HG03342 (cell line): ENCODE results near the gene LHFPL6.

Source experiments
- ATAC-seq: cut with Tn5 transposase; IDR thresholded peaks from one replicate; pipeline ENCODE4 v1.9.1; 2021; ENCODE audit warnings: mild to moderate bottlenecking, moderate library complexity; ENCODE audit not compliant: unreplicated experiment

The LHFPL6 gene

DNA sequence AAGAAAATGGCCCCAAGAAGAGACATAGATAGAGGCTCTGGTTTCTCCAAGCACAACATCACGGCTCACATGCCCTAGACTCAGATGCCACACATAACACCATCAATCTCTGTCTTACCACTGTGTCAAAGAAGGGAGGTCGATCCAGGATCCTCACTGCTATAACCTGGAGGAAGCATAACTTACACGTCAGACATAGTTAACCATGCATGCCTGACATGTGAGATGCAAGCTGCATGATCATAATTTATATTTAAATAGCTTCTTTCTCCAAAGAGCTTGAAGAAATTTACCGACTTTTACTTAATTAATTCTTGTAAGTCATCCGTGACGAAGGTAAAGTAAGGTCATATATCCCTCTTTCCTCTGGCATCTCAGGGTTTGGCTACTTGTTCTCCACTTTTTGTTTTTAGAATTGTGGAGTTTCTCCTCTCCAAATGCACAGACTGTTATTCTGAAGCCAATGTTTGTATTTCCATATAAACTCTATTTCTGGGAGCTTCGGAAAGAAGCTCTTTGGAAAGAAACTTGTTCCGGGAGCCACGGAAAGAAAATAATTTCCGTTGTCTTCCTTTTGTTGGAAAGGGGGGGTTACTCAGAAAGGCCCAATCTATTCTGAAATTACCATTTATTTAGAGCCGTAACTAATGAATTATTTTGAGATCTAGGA, 205.6 kb downstream of the LHFPL6 start:
- ATAC-seq: no peak

DNA sequence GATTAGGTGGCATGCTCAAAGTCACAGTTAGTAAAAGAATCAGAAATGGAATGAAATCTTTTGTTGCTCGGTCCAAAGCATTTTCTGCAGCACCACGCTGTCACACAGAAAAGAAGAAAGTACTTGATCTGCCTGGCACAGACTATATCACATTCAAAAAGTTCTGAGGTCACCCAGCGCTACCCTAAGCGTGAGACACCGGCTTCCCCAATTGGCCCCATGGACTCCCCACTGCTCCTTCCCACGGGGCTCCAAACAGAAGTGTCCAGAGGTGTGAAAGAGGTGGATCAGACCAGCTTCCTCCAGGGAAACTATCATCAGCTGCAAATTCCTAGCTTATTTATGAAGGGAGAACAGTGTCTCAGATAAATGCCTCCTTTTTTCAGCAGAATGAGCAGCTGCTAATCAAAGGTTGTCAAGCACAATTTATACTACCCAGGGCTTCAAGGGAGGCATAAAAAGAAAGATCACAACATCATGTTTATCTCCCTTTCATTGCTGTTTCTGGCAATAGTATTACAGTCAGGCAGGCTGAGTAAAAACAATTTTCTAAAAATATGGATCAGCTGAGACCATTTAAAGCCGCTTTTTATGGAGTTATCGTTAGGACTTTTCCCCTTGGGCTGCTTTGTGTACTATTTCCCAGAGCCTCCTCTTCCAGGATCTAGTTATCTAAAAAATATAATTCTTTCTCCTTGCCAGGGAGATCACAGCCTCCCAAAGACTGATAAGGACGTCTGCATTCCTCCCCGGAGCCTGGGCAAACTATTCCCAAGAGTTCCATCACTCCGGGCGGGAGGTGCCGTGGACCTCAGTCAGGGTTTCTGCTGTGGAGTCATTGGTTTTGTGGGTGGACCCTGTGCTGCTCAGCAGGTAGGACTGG, 208.0 kb downstream of the LHFPL6 start:
- ATAC-seq: no peak

DNA sequence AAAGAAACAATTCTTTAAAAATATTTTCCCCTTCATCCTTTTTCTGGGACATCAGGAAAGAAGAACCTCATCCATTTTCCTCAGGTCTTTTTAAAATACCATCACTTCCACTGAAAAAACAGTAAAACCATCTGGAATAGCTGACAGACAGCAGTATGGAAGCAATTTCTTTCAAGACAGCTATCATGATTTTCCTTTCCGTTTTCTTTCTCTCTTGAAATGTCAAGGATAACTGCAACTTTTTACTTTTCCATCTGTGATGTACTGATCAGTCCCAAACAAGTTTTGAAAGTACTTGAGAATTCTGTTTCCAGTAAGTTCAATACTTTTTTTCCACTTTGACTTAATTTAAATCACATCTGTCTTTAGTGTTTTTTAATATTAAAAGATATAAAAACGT, 211.2 kb downstream of the LHFPL6 start:
- no peak for ATAC-seq

DNA sequence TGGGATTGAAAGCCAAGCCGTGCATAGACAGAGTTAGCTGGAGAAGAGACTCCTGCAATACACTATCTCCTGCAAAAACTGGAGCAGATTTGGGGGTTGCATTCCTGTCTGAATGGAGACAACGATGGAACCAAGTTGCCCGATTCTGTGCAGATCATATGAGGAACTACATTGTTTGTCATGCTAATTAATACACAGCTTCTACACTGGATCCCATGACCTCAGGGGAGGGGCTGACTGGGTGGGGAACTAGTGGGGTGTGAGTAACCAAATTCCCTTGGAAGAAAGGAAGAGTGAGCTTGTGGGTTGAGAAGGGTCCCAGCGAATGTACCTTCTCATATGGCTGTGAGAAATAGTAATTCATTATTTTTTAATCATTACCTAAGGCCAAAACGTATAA, 214.0 kb downstream of the LHFPL6 start:
- no peak for ATAC-seq

DNA sequence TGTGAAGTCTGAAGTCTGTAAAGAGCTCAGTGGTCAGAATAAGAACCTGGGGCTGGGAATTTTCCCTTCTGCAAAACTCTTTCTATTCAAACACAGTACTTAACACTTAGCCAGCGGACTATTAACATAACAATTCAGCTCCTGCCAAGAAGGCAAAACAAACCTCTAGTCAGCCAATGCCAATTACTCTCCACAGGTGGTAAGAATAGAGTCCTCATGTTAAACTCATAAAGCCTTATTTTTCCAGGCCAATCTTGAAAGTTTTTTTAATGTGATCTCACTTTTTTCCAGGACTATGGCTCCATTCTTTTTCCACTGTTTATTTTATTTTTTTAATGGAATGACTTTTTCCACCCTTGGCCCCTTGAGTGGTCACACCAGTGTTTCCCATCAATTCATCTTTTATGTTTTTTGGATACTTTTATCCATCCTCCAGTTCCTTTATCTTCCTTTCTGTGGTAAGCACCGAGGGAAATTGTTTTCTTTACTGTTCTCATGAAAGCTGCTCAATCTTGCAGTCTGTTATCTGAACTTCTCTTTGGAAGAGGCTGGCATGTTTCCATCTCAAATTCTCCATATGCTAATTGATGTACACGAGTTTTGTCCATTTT, 217.3 kb downstream of the LHFPL6 start:
- no peak for ATAC-seq

DNA sequence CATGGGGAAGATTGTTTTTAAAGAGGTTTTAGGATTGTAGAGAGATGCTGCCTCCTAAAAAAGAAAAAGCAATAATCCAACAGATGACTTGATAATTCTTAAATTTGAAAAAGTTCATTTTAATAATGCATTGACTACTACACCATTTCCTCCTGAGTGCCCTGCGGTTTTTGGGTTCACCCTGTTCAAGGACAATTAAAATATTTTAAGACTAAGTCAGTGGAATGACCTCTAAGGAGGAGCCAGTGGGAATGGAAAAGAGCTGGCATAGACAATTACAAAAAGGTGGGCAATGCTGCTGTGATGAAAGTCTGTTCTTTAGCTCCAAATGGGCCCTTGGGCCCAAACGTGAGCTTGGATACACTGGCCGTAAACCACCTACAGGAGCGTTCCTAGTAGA, 217.8 kb downstream of the LHFPL6 start:
- ATAC-seq: no peak

DNA sequence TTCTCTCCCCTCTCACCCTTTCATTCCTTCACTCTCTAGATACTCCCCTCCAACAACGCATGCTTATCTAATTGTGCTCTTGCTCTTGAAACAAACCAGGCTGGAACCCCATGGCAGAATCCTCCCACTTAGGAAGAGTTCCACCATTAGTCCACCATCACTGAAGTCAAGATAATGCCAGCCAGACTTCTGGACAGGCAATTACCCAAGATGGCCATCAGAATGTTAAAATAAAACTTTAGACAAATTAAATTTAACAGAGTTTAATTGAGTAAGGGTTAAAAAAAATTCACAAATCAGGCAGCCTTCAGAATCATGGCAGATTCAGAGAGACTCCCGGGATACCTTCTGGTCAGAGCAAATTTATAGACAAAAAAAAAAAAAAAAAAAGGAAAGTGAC, 221.5 kb downstream of the LHFPL6 start:
- no peak for ATAC-seq

DNA sequence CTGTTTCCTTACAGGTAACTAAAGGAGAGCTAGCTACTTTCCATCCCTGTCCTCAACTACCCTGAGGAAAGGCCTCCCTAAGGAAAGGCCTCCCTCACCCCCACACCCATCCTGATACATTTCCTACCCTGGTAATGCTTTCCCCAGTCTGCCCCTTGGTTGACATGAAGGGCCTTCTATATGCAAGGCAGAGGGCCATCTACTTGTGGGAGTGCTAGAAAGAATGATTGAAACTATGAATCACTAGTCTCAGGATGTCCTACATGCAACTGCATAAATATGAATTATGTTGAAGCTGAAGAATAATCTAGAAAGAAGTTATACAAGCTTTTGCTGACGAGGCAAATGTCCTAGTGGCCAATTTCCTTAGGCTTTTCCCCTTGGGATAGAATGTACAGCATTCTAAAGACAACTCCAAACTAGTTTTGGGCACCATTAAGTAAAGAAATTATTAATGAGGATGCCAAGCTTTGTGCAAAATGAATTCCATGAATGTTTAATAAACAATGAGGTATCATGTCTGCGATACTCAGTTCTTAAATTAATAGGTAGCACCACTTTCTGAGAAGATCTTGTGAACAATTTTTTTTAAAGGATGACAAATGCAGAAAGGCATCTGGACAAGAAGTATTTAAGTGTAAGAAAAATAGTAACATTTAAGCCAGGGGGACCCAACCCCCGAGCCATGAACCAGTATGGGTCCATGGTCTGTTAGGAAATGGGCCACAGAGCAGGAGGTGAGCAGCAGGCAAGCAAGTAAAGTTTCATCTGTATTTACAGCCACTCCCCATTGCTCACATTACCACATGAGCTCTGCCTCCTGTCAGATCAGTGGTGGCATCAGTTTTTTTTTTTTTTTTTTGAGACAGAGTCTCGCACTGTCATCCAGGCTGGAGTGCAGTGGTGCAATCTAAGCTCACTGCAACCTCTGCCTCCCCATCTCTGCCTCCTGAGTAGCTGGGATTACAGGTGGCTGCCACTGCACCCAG, 223.0 kb downstream of the LHFPL6 start:
- ATAC-seq: no peak

DNA sequence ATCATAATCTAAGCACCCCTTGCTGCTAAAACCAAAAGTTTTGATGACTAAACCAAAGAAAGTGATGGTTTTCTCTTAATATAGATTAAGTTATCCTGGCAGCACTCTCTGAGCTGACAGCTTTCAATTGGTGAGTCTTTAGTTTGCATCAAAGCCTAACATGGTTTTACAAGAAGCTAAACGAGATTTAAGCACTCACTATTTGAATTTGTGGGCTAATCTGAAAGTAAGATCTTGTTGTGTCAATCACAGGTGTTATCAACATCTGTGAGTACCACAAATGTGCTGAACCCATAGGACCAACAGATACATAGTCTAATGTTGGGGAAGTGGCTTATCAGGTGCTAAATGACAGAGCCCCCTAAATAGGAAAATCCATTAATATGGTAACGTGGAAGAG, 223.9 kb downstream of the LHFPL6 start:
- no peak for ATAC-seq

DNA sequence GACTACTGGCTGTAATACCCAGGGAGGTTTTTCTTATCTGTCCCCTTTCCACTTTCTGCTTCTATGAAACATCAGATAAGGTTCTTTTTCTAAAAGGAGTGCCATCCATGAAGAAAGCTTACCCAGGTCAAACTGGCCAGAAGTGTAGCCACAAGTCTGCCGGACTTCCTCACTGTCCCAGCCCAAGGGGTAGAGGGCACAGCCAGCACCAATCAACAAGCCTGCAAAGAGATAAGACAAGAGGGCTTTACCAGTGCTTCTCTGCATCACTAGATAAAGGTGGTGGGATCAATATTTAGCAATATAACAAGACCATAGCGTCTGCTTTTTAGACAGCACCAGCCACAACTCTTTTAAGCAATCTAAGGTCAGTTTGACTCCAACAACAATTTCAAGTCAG, 224.7 kb downstream of the LHFPL6 start:
- no peak for ATAC-seq

DNA sequence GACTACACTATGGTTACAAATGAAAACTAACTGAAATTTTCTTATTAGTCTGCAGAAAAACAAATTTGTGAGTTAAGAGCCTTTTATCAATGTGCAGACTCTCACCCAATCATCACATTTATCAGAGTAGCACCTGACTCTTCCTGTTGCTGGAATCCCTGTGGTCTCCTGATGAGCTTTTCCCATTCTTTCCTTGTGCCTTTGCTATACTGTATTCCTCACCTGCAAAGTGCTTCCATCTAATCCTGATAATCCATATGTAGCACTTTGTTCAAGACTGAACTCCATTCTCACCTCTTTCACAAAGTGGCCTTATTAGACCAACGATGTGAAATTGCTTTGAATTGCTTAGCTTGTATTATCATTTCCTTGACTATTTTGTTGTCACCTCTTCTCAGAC, 225.3 kb downstream of the LHFPL6 start:
- ATAC-seq: no peak

DNA sequence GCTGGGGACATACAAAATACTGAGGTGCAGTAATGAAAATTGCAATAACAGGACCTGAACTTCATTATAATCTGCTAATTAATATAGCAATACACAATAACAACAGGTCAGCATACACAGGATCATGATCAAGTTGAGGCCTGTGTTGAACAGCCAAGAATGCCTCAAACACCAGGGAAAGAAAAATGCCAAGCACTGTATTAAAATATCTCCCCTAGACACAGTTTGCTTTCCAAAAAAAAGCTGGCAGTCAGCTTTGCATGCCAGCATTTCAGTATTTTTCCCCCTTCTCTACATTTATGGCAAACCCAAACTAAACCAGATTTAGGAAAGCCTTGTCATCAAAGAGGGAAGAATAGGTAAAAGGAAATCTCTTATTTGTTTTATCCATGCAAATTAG, 226.9 kb downstream of the LHFPL6 start:
- no peak for ATAC-seq

DNA sequence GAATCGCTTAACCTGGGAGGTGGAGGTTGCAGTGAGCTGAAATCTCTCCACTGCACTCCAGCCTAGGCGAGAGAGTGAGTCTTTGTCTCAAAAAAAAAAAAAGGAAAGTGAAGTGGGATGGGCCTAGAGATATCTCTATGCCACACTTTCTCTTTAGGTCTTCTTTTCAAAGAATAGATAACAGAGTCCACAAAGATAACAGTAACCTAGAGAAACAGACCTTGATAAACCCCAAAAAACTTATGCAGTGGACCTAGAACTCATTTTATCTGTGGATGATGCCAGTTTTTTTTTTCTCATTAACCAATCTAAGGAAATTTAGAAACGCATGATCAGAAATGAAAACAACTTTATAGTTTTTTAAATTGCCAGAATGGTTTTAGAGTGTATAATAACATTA, 227.4 kb downstream of the LHFPL6 start:
- ATAC-seq: no peak

DNA sequence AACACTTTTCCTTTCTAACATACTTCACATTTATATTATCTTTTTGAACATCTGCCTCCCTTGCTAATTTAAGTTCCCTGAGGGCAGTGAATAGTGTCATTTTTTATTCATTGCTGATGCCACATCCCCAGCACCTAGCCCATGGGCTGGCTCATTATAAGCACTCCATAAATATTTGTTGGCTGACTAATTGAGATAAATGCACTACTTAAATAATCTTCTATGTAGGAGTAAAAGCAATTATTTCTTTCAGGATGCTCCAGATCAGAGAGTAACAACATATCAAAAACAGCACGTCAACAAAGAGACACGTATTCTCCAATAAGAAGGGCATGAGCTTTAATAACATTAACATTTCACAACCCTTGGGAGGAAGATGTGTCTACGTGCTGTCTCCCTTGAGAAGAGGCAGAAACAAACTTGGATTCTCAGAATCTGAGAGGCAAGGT, 228.2 kb downstream of the LHFPL6 start:
- no peak for ATAC-seq

DNA sequence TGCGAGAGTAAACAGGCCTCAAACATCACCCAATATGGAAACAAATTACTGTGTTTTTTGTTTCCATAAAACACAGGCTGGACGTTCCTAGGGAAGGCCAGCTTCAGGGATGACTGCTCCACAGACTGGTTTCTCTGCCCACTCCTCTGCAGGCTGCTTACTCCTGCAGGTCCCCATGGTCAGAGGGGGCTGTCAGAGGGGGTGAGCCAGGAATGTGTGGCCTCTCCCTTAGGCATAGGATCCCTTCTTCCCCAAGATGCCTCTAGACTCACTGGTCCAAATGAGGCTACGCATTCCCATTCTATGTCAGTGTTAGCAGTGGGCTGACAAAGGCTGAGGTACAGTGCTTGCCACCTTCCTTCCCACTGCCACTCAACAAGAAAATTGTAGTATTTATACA, 229.8 kb downstream of the LHFPL6 start:
- no peak for ATAC-seq

DNA sequence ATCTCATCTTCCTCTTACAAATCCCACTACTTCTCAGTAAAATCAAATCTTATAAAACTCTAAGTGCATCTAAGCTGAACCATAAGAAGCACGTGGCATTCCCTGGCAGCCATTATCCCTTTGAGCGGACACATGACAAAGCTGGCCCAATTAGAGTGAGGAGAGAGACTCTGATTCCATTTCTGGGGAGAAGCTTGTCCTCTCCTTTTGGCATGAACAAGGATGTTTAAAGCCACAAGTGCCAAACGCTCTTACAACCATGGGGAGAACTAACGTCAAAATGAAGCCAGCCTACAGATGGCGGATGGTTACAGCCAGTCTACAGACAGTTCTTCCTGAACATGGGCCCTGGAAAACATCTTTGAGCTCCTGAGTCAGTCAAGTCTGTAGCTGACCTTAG, 231.3 kb downstream of the LHFPL6 start:
- ATAC-seq: no peak

DNA sequence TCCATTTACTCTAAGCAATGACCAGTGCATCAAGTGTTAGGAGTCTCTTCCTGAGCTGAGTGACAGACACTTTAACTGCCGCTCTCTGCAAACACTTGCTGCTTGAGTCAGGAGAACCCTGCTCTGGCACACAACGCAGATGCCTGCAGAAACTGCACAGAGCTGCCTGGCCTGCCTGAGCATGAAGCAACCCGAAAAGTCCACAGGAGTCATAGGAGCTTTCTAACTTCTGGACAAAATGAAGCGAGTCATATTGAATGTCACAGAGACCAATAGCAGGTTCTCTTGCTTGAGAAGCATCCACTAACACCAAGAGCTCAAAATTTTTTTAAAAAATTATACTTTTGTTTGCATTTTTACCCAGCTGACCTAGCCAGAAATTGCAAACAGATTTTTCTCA, 232.4 kb downstream of the LHFPL6 start:
- no peak for ATAC-seq

DNA sequence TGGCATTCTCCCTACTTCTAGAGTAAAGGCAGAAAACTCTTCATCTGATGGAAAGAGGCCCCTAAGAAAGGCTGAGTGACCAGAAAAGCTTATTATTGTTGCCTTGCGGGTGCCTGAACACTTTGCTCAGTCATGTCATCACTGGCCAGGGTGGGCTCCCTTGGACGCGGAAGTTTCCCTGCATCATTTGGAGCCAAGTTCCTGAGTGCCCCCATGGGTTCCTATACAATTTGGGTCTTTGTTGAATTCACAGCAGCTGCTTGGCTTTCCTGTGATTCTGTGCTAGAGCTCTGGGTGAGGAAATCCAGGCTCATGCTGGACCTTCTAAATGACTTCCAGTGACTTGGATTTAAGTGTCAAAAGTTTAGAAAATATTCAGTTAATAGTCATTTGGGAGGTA, 232.9 kb downstream of the LHFPL6 start:
- ATAC-seq: no peak

DNA sequence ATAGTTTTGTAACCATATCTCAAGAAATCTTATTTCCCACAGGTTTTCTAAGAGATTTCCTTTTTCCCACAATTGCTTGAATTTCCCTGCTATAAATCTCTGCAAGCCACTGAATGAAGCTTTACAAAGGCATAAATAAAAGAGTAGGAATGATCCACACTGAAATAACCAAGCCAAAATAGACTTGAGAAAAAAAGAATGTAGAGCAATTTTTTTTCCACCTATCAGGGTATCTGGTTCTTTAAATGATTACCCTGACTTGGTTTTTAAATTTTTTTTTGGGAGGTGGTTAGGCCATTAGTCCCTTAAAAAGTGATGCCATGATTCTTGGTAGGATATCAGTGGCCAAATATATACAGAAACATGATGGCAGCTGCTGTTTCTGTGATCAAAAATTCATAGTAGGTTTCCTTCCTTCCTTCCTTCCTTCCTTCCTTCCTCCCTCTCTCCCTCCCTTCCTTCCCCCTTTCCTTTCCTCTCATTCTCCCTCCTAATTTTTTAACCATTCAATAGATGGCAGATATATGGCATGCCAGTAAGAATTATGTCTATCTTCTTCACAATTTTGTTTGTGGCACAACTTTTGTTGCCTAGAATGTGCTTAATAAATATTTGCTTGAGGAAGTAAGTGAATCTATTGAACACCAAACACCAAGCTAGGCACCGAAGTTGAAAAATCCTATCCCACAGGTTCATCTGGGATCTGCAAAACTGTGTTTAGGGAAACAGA, 233.7 kb downstream of the LHFPL6 start:
- ATAC-seq: no peak

DNA sequence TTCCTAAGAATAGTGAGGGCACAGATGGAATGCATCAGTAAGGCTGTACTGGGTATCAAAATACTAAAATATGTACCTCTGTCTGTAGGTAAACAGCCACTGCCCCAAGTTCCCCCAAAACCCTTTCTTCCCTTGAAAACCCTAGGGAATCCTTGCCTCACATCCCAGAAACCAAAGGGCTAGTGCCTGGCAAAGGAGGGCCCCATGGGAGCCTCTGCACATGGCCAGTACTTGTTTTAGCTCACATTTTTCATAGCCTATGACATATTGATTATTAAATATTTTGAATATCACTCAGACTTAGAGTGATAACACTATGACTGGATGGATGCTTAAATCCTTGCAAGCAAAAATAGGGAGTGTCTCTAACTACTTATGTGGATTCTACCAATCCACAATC, 237.1 kb downstream of the LHFPL6 start:
- no peak for ATAC-seq
